IMR-90 (cell line): ENCODE measurements around the gene PTK7.

Source experiments
- BHLHE40 ChIP-seq: fragments of 150-350 bp; IDR thresholded peaks from 2 replicates; pipeline ENCODE4 v1.6.1; 2016; ENCODE audit warnings: mild to moderate bottlenecking, low read depth, low read length
- CEBPB ChIP-seq: IDR thresholded peaks from 2 replicates; pipeline ENCODE4 v1.6.1; 2012; ENCODE audit warnings: low read depth, low read length, improper control_type of control experiment
- CTCF ChIP-seq: conservative IDR thresholded peaks from 2 replicates; pipeline ENCODE4 v1.5.1; 2012; ENCODE audit warnings: mild to moderate bottlenecking, low read depth, low read length, improper control_type of control experiment
- ELK1 ChIP-seq: fragments of 150-350 bp; IDR thresholded peaks from 2 replicates; pipeline ENCODE4 v1.6.1; 2016; ENCODE audit warnings: low read depth, mild to moderate bottlenecking, low read length, moderate library complexity, borderline replicate concordance
- MAZ ChIP-seq: IDR thresholded peaks from 2 replicates; pipeline ENCODE4 v1.6.1; 2012; ENCODE audit warnings: low read depth, mild to moderate bottlenecking, low read length, improper control_type of control experiment, moderate library complexity, borderline replicate concordance
- NFE2L2 ChIP-seq: fragments of 150-350 bp; IDR thresholded peaks from 2 replicates; pipeline ENCODE4 v1.6.1; 2016; ENCODE audit warnings: low read depth, mild to moderate bottlenecking, low read length
- POLR2A ChIP-seq: IDR thresholded peaks from 2 replicates; pipeline ENCODE4 v1.6.1; 2012; ENCODE audit warnings: mild to moderate bottlenecking, low read depth, low read length
- RAD21 ChIP-seq: IDR thresholded peaks from 2 replicates; pipeline ENCODE4 v1.6.1; 2012; ENCODE audit warnings: low read length, improper control_type of control experiment
- RFX5 ChIP-seq: IDR thresholded peaks from 2 replicates; pipeline ENCODE4 v1.8.0; 2012; ENCODE audit warnings: low read depth, mild to moderate bottlenecking, low read length, moderate library complexity
- SMC3 ChIP-seq: fragments of 150-350 bp; IDR thresholded peaks from 2 replicates; pipeline ENCODE4 v1.6.1; 2016; ENCODE audit warnings: low read depth, mild to moderate bottlenecking, antibody characterized with exemption, low read length, moderate library complexity
- USF2 ChIP-seq: fragments of 150-350 bp; IDR thresholded peaks from 2 replicates; pipeline ENCODE4 v1.6.1; 2017; ENCODE audit warnings: mild to moderate bottlenecking, antibody characterized with exemption, low read length, low read depth

- TF ChIP-seq CTCF (no peak), POLR2A (no peak), CEBPB (no peak), NFE2L2 (no peak), BHLHE40 (no peak), ELK1 (no peak), MAZ (no peak), SMC3 (no peak), RFX5 (no peak), RAD21 (no peak), USF2 (no peak)
Observed at GRCh38 chr6:43146709-43147688, 70.9 kb downstream of the PTK7 start.
